HUES48 (cell line): ENCODE results near the gene GPR37L1.

Experiments used
- H3K27ac ChIP-seq: one replicate; pipeline ENCODE4 v1.7.0; 2013; ENCODE audit warnings: low read depth, low read length, inconsistent platforms
- H3K27me3 ChIP-seq: 2 replicates; pipeline ENCODE4 v1.6.1; 2013; ENCODE audit warnings: mild to moderate bottlenecking, low read length; ENCODE audit not compliant: control insufficient read depth, insufficient read depth
- H3K36me3 ChIP-seq: 2 replicates; pipeline ENCODE4 v1.6.1; 2013; ENCODE audit warnings: low read length; ENCODE audit not compliant: control insufficient read depth, insufficient read depth
- H3K4me1 ChIP-seq: 2 replicates; pipeline ENCODE4 v1.6.1; 2013; ENCODE audit warnings: mild to moderate bottlenecking, low read length; ENCODE audit not compliant: control insufficient read depth, insufficient read depth
- H3K4me3 ChIP-seq: 2 replicates; pipeline ENCODE4 v1.5.1; 2013; ENCODE audit warnings: mild to moderate bottlenecking, low read depth, low read length
- H3K9ac ChIP-seq: 2 replicates; pipeline ENCODE4 v1.6.1; 2013; ENCODE audit warnings: mild to moderate bottlenecking, low read depth, low read length, moderate library complexity
- H3K9me3 ChIP-seq: 2 replicates; pipeline ENCODE4 v1.6.1; 2013; ENCODE audit warnings: low read length; ENCODE audit not compliant: control insufficient read depth, insufficient read depth

The GPR37L1 gene

DNA sequence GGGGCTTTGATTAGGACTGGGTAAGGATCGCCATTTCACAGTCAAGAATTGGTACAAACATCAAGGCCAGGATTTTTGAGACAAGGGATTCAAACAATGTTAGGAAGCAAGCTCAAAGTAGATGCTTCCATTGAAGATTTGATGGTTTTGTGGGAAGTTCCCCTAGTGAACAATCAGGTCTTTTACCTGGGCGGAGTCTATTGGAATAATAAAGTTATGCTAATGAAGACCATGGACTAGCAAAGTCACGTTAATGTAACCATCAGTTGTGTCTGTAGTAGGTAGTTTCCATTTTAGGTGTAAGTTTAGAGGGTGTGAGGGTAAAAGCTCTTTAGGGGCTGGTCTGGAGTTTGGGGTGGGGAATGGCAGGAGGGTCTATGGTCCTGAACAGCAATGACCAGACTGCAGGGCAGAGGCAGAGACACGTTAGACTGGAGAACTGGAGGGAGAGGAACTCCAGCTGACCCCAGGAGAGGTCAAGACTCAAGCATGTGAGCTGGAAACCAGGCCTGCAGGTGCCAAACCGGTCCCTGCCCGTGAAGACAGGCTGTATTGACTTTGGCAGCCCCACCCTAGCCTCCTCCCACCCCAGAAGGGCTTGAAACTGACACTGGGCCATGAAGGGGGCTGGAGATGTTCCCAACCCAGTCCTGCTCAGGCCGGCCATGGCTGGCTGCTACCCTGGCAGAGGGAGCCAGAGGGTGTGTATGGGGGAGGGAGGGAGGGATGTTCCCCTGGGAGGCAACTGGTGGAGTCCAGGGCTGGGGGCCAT is 36.0 kb upstream of the GPR37L1 start:
- Histone ChIP-seq H3K27ac (peak overlapping the region; percentile 94), H3K36me3 (no peaks in the 10 kb centered on the region), H3K4me1 (peaks cover 32% of the 10 kb centered on the region), H3K9me3 (no peaks in the 10 kb centered on the region), H3K4me3 (peak overlapping the region; percentile 35), H3K27me3 (no peaks in the 10 kb centered on the region), H3K9ac (peak overlapping the region; percentile 39; the same call in 1 of the 2 replicates)

GRCh38 chr1:202088206-202088605 is 34.5 kb upstream of the GPR37L1 start:
- Histone ChIP-seq H3K4me1 (peaks cover 28% of the 10 kb centered on the region), H3K9ac (no peak overlapping the region), H3K36me3 (no peaks in the 10 kb centered on the region), H3K9me3 (no peaks in the 10 kb centered on the region), H3K27me3 (no peaks in the 10 kb centered on the region), H3K27ac (no peak overlapping the region), H3K4me3 (no peak overlapping the region)

DNA sequence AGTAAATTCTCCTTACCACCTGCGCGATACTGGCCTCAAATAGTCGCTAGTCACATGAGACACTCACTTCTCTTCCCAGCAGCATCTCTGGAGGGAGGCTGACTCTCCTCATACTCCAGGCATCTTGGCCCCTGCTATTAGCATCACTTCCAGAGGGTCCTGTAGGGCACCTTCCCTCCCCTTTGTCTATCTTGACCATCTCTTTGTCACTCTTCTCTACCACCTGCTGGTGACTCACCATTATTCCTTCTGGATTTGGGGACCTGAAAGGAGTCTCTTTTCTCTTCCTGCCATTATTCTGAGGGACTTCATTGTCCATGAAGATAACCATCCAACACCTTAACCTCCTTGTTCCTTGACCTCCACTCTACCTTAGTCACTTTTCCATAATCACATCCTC is 31.7 kb upstream of the GPR37L1 start:
- no peaks in the 10 kb centered on the region for H3K27me3 ChIP-seq
- no peak overlapping the region for H3K4me3 ChIP-seq
- H3K27ac ChIP-seq: no peak overlapping the region

DNA sequence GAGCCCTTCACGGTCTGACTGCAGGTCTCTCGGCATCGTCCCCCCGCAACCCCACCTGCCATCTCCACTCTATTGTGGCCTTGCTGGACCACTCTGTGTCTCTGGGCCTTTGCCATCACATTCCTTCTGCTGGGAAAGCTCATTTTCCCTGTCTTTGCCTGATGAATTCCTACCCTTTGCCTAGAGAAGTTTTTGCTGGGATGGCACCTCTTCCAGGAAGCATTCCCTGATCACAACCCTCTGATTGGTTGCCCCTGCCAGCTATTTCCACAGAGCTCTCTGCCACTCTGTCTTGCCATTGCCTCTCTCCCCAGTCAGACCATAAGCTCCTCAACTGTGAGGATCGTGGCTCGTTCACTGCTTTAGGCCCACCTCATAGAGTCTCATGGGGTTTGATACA is 28.9 kb upstream of the GPR37L1 start:
- Histone ChIP-seq H3K36me3 (no peaks in the 10 kb centered on the region), H3K9ac (no peak overlapping the region), H3K9me3 (no peaks in the 10 kb centered on the region), H3K27ac (no peak overlapping the region), H3K27me3 (no peaks in the 10 kb centered on the region), H3K4me3 (no peak overlapping the region), H3K4me1 (no peaks in the 10 kb centered on the region)

More for the DNA sequence above, 31.7 kb upstream of the GPR37L1 start:
- Histone ChIP-seq H3K9me3 (no peaks in the 10 kb centered on the region), H3K9ac (no peak overlapping the region), H3K36me3 (no peaks in the 10 kb centered on the region), H3K4me1 (peaks cover 11% of the 10 kb centered on the region)

GRCh38 chr1:202101184-202101583 is 21.5 kb upstream of the GPR37L1 start:
- H3K27ac ChIP-seq: peak overlapping the region; percentile 39
- H3K9ac ChIP-seq: no peak overlapping the region
- H3K9me3 ChIP-seq: no peaks in the 10 kb centered on the region
- H3K27me3 ChIP-seq: no peaks in the 10 kb centered on the region
- no peaks in the 10 kb centered on the region for H3K36me3 ChIP-seq
- no peak overlapping the region for H3K4me3 ChIP-seq
- H3K4me1 ChIP-seq: peaks cover 22% of the 10 kb centered on the region

GRCh38 chr1:202104073-202104472 is 18.6 kb upstream of the GPR37L1 start:
- H3K4me3 ChIP-seq: no peak overlapping the region
- H3K9me3 ChIP-seq: no peaks in the 10 kb centered on the region
- no peak overlapping the region for H3K9ac ChIP-seq
- peaks cover 38% of the 10 kb centered on the region for H3K4me1 ChIP-seq
- H3K27ac ChIP-seq: no peak overlapping the region
- H3K27me3 ChIP-seq: no peaks in the 10 kb centered on the region
- no peaks in the 10 kb centered on the region for H3K36me3 ChIP-seq

GRCh38 chr1:202105571-202106339 is 17.0 kb upstream of the GPR37L1 start:
- Histone ChIP-seq H3K4me3 (no peak overlapping the region), H3K27ac (peak overlapping the region; percentile 68), H3K9me3 (no peaks in the 10 kb centered on the region), H3K27me3 (no peaks in the 10 kb centered on the region), H3K9ac (0 out of 2 replicates have a peak overlapping the region, but pooled peaks have one; percentile 3), H3K4me1 (peaks cover 38% of the 10 kb centered on the region), H3K36me3 (no peaks in the 10 kb centered on the region)

GRCh38 chr1:202106340-202107254 is 16.1 kb upstream of the GPR37L1 start:
- Histone ChIP-seq H3K36me3 (no peaks in the 10 kb centered on the region), H3K9me3 (no peaks in the 10 kb centered on the region), H3K27ac (peak overlapping the region; percentile 68), H3K4me3 (no peak overlapping the region), H3K9ac (no peak overlapping the region), H3K4me1 (peaks cover 30% of the 10 kb centered on the region), H3K27me3 (no peaks in the 10 kb centered on the region)

GRCh38 chr1:202107321-202107761 is 15.4 kb upstream of the GPR37L1 start:
- H3K27me3 ChIP-seq: no peaks in the 10 kb centered on the region
- H3K36me3 ChIP-seq: no peaks in the 10 kb centered on the region
- H3K9ac ChIP-seq: no peak overlapping the region
- H3K9me3 ChIP-seq: no peaks in the 10 kb centered on the region
- H3K4me3 ChIP-seq: no peak overlapping the region
- peaks cover 28% of the 10 kb centered on the region for H3K4me1 ChIP-seq
- H3K27ac ChIP-seq: no peak overlapping the region

GRCh38 chr1:202107801-202108731 is 14.7 kb upstream of the GPR37L1 start:
- H3K4me1 ChIP-seq: peaks cover 28% of the 10 kb centered on the region
- H3K4me3 ChIP-seq: no peak overlapping the region
- H3K36me3 ChIP-seq: no peaks in the 10 kb centered on the region
- no peak overlapping the region for H3K27ac ChIP-seq
- H3K9me3 ChIP-seq: no peaks in the 10 kb centered on the region
- H3K9ac ChIP-seq: no peak overlapping the region
- no peaks in the 10 kb centered on the region for H3K27me3 ChIP-seq
